ENCODE data around the gene UCK2.

The UCK2 gene

DNA sequence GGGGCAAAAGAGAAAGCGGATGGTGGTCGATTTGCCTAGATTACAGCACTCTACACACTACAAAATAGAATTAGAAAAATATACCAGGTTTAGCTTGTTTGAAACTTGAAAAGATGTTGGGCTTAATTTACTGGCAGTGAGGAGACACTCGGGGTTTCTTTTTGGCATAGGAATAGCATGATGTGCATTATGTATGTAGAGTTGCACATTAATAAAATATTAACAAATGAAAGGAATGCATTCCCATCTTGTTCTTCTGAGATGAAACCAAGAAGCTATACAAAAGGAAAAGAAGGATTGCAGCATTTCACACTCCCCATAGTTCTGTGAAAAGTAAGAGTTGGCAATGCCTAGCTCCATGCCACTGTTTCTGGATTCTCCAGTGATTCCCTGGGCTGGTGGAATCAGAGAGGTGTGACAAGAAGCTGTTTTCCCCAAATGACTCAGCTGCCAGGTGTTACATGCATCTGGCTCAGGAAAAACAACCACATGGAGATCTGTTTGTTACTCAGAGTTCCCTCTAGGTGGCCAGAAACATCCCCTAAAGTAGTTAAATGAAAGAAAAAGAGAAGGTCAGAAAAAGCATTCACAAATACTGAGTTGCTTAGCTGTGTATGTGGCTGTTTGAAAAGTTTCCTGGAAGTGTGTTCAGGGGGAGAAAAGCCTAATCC, 115.6 kb downstream of the UCK2 start:
- ChIA-PET POLR2A (no interaction called here), CTCF (interaction anchor here (0.7 kb wide), 1 partner anchor 13 kb away, joined by 4 read pairs; no protein-coding TSS in a partner anchor)
- TF ChIP-seq SP1 (IDR thresholded peaks at IDR 0.05) (no peak), CTBP1 (IDR thresholded peaks at IDR 0.05; ENCODE audit: borderline replicate concordance) (no peak), ELF4 (IDR thresholded peaks at IDR 0.05) (no peak)
- no peak for DNase-seq (ENCODE audit: extremely low spot score)

GRCh38 chr1:165945911-165946310, 118.5 kb downstream of the UCK2 start:
- DNase-seq (ENCODE audit: extremely low spot score), result no peak
- POLR2A ChIA-PET, result no interaction called here
- CTCF ChIA-PET, result interaction anchor here (0.6 kb wide), 1 partner anchor 481 kb away, joined by 4 read pairs; no protein-coding TSS in a partner anchor
- TF ChIP-seq L3MBTL2 (conservative IDR thresholded peaks at IDR 0.05), result no peak
- TF ChIP-seq FOXK2 (IDR thresholded peaks at IDR 0.05), result no peak
- no peak for TF ChIP-seq CTBP1 (IDR thresholded peaks at IDR 0.05; ENCODE audit: borderline replicate concordance)
- TF ChIP-seq FOXA1 (IDR thresholded peaks at IDR 0.05), result no peak
- TF ChIP-seq HDGF (IDR thresholded peaks at IDR 0.05; ENCODE audit: borderline replicate concordance), result no peak

- ChIA-PET POLR2A (no interaction called here), CTCF (no interaction called here)
- TF ChIP-seq FOXK2 (IDR thresholded peaks at IDR 0.05) (no peak), SUZ12 (IDR thresholded peaks at IDR 0.05) (no peak), TARDBP (IDR thresholded peaks at IDR 0.05) (no peak), FOXM1 (IDR thresholded peaks at IDR 0.05; ENCODE audit: borderline replicate concordance) (no peak)
- no peak for DNase-seq (ENCODE audit: extremely low spot score)
These were observed 120.5 kb downstream of the UCK2 start for GRCh38 chr1:165947797-165948455.

- ChIA-PET POLR2A (no interaction called here), CTCF (interaction anchor here (0.6 kb wide), 1 partner anchor 9 kb away, joined by 3 read pairs; no protein-coding TSS in a partner anchor)
- peak; percentile 56 for DNase-seq (ENCODE audit: extremely low spot score)
- TF ChIP-seq FOXA1 (IDR thresholded peaks at IDR 0.05) (no peak), PKNOX1 (IDR thresholded peaks at IDR 0.05) (no peak)
These were observed 122.1 kb downstream of the UCK2 start for GRCh38 chr1:165949335-165950130.

GRCh38 chr1:165954940-165955339, 127.5 kb downstream of the UCK2 start:
- ChIA-PET POLR2A (no interaction called here), CTCF (no interaction called here)
- no peak for TF ChIP-seq SUZ12 (IDR thresholded peaks at IDR 0.05)
- no peak for TF ChIP-seq FOXK2 (IDR thresholded peaks at IDR 0.05)
- no peak for TF ChIP-seq NFRKB (IDR thresholded peaks at IDR 0.05)
- no peak for TF ChIP-seq SP1 (IDR thresholded peaks at IDR 0.05)
- TF ChIP-seq CTBP1 (IDR thresholded peaks at IDR 0.05; ENCODE audit: borderline replicate concordance), result no peak
- no peak for TF ChIP-seq ELF4 (IDR thresholded peaks at IDR 0.05)
- no peak for TF ChIP-seq LEF1 (IDR thresholded peaks at IDR 0.05; ENCODE audit: borderline replicate concordance)
- TF ChIP-seq ARNT (IDR thresholded peaks at IDR 0.05), result no peak
- TF ChIP-seq TARDBP (IDR thresholded peaks at IDR 0.05), result no peak
- TF ChIP-seq HDGF (IDR thresholded peaks at IDR 0.05; ENCODE audit: borderline replicate concordance), result no peak
- TF ChIP-seq L3MBTL2 (conservative IDR thresholded peaks at IDR 0.05), result no peak
- no peak for TF ChIP-seq BHLHE40 (IDR thresholded peaks at IDR 0.05; ENCODE audit: borderline replicate concordance)
- TF ChIP-seq ZNF384 (IDR thresholded peaks at IDR 0.05), result no peak
- TF ChIP-seq FOXA1 (IDR thresholded peaks at IDR 0.05), result no peak
- TF ChIP-seq FOXM1 (IDR thresholded peaks at IDR 0.05; ENCODE audit: borderline replicate concordance), result no peak
- TF ChIP-seq PKNOX1 (IDR thresholded peaks at IDR 0.05), result no peak
- DNase-seq (ENCODE audit: extremely low spot score), result no peak

DNA sequence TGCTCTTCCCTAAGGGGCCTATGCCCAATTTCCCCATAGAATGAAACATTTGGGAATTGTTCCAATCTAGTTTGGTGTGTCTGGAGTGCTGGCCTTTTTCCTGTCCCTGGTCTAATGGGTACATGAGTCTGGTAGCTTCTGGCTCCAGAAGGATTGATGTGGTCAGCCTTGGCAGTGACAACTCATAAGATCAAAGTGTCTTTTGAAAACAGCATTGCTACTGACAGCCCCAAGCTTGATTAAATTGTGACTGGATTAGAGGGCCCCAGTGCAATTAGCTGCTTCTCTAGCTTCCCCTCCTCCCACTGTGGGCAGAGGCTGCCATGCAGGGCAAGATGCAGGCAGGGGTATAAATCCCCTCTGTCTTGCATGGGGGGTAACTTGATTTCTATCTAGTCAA, 130.9 kb downstream of the UCK2 start:
- no peak for TF ChIP-seq SP1 (IDR thresholded peaks at IDR 0.05)
- TF ChIP-seq SUZ12 (IDR thresholded peaks at IDR 0.05), result no peak
- no peak for TF ChIP-seq PKNOX1 (IDR thresholded peaks at IDR 0.05)
- TF ChIP-seq ZNF384 (IDR thresholded peaks at IDR 0.05), result no peak
- no peak for TF ChIP-seq L3MBTL2 (conservative IDR thresholded peaks at IDR 0.05)
- ChIA-PET POLR2A (no interaction called here), CTCF (interaction anchor here (0.6 kb wide), 1 partner anchor 9 kb away, joined by 3 read pairs; no protein-coding TSS in a partner anchor)
- DNase-seq (ENCODE audit: extremely low spot score), result no peak

GRCh38 chr1:165960136-165960535, 132.7 kb downstream of the UCK2 start:
- ChIA-PET CTCF (interaction anchor here (0.6 kb wide), 1 partner anchor 21 kb away, joined by 3 read pairs; no protein-coding TSS in a partner anchor), POLR2A (no interaction called here)
- no peak for TF ChIP-seq HDGF (IDR thresholded peaks at IDR 0.05; ENCODE audit: borderline replicate concordance)
- TF ChIP-seq L3MBTL2 (conservative IDR thresholded peaks at IDR 0.05), result no peak
- TF ChIP-seq TARDBP (IDR thresholded peaks at IDR 0.05), result no peak
- TF ChIP-seq CTBP1 (IDR thresholded peaks at IDR 0.05; ENCODE audit: borderline replicate concordance), result no peak
- no peak for TF ChIP-seq BHLHE40 (IDR thresholded peaks at IDR 0.05; ENCODE audit: borderline replicate concordance)
- TF ChIP-seq FOXM1 (IDR thresholded peaks at IDR 0.05; ENCODE audit: borderline replicate concordance), result no peak
- TF ChIP-seq ARNT (IDR thresholded peaks at IDR 0.05), result no peak
- no peak for TF ChIP-seq FOXA1 (IDR thresholded peaks at IDR 0.05)
- TF ChIP-seq LEF1 (IDR thresholded peaks at IDR 0.05; ENCODE audit: borderline replicate concordance), result no peak
- TF ChIP-seq SP1 (IDR thresholded peaks at IDR 0.05), result no peak
- no peak for TF ChIP-seq FOXK2 (IDR thresholded peaks at IDR 0.05)
- no peak for TF ChIP-seq NFRKB (IDR thresholded peaks at IDR 0.05)
- TF ChIP-seq SUZ12 (IDR thresholded peaks at IDR 0.05), result no peak
- TF ChIP-seq PKNOX1 (IDR thresholded peaks at IDR 0.05), result no peak
- DNase-seq (ENCODE audit: extremely low spot score), result no peak

Measured in HEK293T (cell line).